ENCODE measurements around the gene GNE. TPM values are rescaled to one million over a fixed set of nuclear protein-coding genes. Genes with fewer than 3 reads are reported as not detected.

Gene GNE
- total RNA-seq, 2 experiments from 2014 or later, result 14.5 to 15.2 TPM

Other genes starting within 250 kb of the GNE start
- gene RECK, start 221.5 kb downstream of the GNE start, total RNA-seq, result 1 to 10 TPM; 7.8 to 8.5 TPM
- gene GLIPR2, start 121.7 kb downstream of the GNE start, total RNA-seq, result 1 to 10 TPM; 8.0 to 9.7 TPM
- not detected for gene CCIN, start 89.1 kb downstream of the GNE start, total RNA-seq
- gene CLTA, start 67.5 kb downstream of the GNE start, total RNA-seq, result 100 to 1,000 TPM in 1 of 2 experiments, 10 to 100 TPM in 1; 96.4 to 101 TPM
- gene RNF38, start 141.8 kb upstream of the GNE start, total RNA-seq, result 10 to 100 TPM; 22.1 to 22.9 TPM